GM12878 (cell line): ENCODE data around the gene BICRAL. TPM values are rescaled to one million over a fixed set of nuclear protein-coding genes. Genes with fewer than 3 reads are reported as not detected.

Source experiments
- ATAC-seq: fragments of 200-7000 bp; cut with Tn5 transposase; 3 replicates; pipeline ENCODE4 v1.9.1; 2020; ENCODE audit warnings: mild to moderate bottlenecking, moderate library complexity
- BruUV-seq: library from RNA; stranded (reverse); fragments of 400-500 nt; replicated peaks from 2 replicates; lab custom pipeline; 2021; lab: Mats Ljungman, UMichigan
- CTCF ChIA-PET: fragments of 300-600 bp; sonication (Branson Sonifier 250); formaldehyde crosslinking; extraction: SDS; loops from one replicate; lab custom pipeline; 2021; ENCODE audit warnings: inconsistent platforms; lab: Yijun Ruan, JAX
- POLR2A ChIA-PET: fragments of 350-600 bp; formaldehyde crosslinking; extraction: SDS; loops from one replicate; lab custom pipeline; 2021; ENCODE audit warnings: inconsistent platforms; lab: Charles Lee
- RAD21 ChIA-PET: fragments of 300-600 bp; sonication (Branson Sonifier 250); formaldehyde crosslinking; loops from one replicate; lab custom pipeline; 2023; ENCODE audit warnings: antibody characterized with exemption; ENCODE audit not compliant: unreplicated experiment; lab: Charles Lee
- SMC1A ChIA-PET: fragments of 300-600 bp; sonication (Branson Sonifier 250); formaldehyde crosslinking; loops from one replicate; lab custom pipeline; 2023; ENCODE audit not compliant: unreplicated experiment, uncharacterized antibody; lab: Charles Lee
- DNase-seq: peaks from one replicate; pipeline ENCODE4 v3.0.0-alpha.2; 2011; ENCODE audit warnings: low read depth, low spot score
- FAIRE-seq: peaks from 3 replicates; lab custom pipeline; 2011; peaks lifted over from hg19 to GRCh38; lab: Jason Lieb, UNC
- H2AFZ ChIP-seq: 2 replicates; pipeline ENCODE4 v1.6.0; 2011; ENCODE audit warnings: low read depth, low read length, control low read depth; ENCODE audit not compliant: control insufficient read depth
- H3K27ac ChIP-seq: 2 replicates; pipeline ENCODE4 v1.5.1; 2011; ENCODE audit warnings: control low read depth; ENCODE audit not compliant: control insufficient read depth, insufficient read depth
- H3K27me3 ChIP-seq, 2 experiments: replicated peaks in 1 of 2; 2 replicates each; pipeline versions ENCODE4 v1.6.0 to v1.6.1; 2011; ENCODE audit warnings: low read length in 1 of 2; ENCODE audit not compliant: control insufficient read depth in 2 of 2, insufficient read depth in 2 of 2
- H3K36me3 ChIP-seq, 2 experiments: 2 replicates each; pipeline ENCODE4 v1.5.1; 2011; ENCODE audit warnings: low read length in 1 of 2; ENCODE audit not compliant: control insufficient read depth in 2 of 2, insufficient read depth in 2 of 2
- H3K4me1 ChIP-seq: 2 replicates; pipeline ENCODE4 v1.6.1; 2011; ENCODE audit warnings: mild to moderate bottlenecking, low read length, moderate library complexity, mixed read lengths; ENCODE audit not compliant: control insufficient read depth, insufficient read depth
- H3K4me2 ChIP-seq: 2 replicates; pipeline ENCODE4 v1.6.0; 2011; ENCODE audit warnings: control low read depth; ENCODE audit not compliant: control insufficient read depth, insufficient read depth
- H3K4me3 ChIP-seq: fragments of 200-600 bp; sonication (generic); 2 replicates; pipeline ENCODE4 v1.5.1; 2016
- H3K79me2 ChIP-seq: 2 replicates; pipeline ENCODE4 v1.6.0; 2011; ENCODE audit warnings: low read length; ENCODE audit not compliant: control insufficient read depth, insufficient read depth
- H3K9ac ChIP-seq: 2 replicates; pipeline ENCODE4 v1.8.0; 2011; ENCODE audit warnings: low read length, control low read depth, mixed read lengths; ENCODE audit not compliant: control insufficient read depth, insufficient read depth
- H3K9me3 ChIP-seq: replicated peaks from 3 replicates; pipeline ENCODE4 v1.5.1; 2011; ENCODE audit warnings: mild to moderate bottlenecking, low read length; ENCODE audit not compliant: control insufficient read depth, insufficient read depth
- H4K20me1 ChIP-seq: 2 replicates; pipeline ENCODE4 v1.6.0; 2011; ENCODE audit not compliant: control insufficient read depth, insufficient read depth
- PAX5 ChIP-seq: IDR thresholded peaks from 2 replicates; pipeline ENCODE4 v1.6.1; 2011; ENCODE audit warnings: low read depth, low read length, borderline replicate concordance
- POLR2A ChIP-seq: IDR thresholded peaks from 2 replicates; pipeline ENCODE4 v1.6.1; 2011; ENCODE audit warnings: low read depth, mild to moderate bottlenecking, low read length
- TCF12 ChIP-seq: IDR thresholded peaks from 2 replicates; pipeline ENCODE4 v1.6.1; 2011; ENCODE audit warnings: low read depth, mild to moderate bottlenecking, low read length
- ZZZ3 ChIP-seq: IDR thresholded peaks from 2 replicates; pipeline ENCODE4 v1.6.1; 2011; ENCODE audit warnings: low read depth; ENCODE audit not compliant: control insufficient read depth, insufficient read length
- WGBS: methylation state at CpG from one replicate; pipeline ENCODE4 v1.1.6; 2016; ENCODE audit warnings: low lambda C conversion rate; ENCODE audit not compliant: insufficient replicate concordance, insufficient coverage; ENCODE audit errors: missing lambda C conversion rate; 5-methylcytosine and 5-hydroxymethylcytosine counted together
- in situ Hi-C: fragments of 300-500 bp; cut with MboI; formaldehyde crosslinking; loops from 9 replicates; pipeline ENCODE4 v1.14.3; 2018; ENCODE audit warnings: mixed read lengths
- intact Hi-C: fragments of 100-400 bp; cut with micrococcal nuclease; formaldehyde crosslinking; loops from one replicate; pipeline ENCODE4 v1.14.2; 2022; ENCODE audit not compliant: unreplicated experiment
- polyA plus RNA-seq, 11 experiments: library from polyadenylated mRNA; depleted of rRNA in 4 of 11; unstranded in 6 of 11; stranded (reverse) in 5 of 11; fragments of >200 nt; fragmentation: Nextera tagmentation in 4 of 11; fragmentation: Illumina TruSeq in 1 of 11; extraction: Ambion mirVana in 4 of 11; extraction: Trizol in 1 of 11; gene quantifications; 1 replicate in 1 of 11; 2 replicates in 10 of 11; pipeline versions ENCODE4 v1.2.1 to v1.2.3, GENCODE V29; 2011 to 2016; ENCODE audit warnings: inconsistent platforms in 2 of 11, missing spikeins in 2 of 11, low read depth in 1 of 11
- total RNA-seq, 4 experiments: library from RNA; depleted of rRNA in 3 of 4; stranded (reverse); fragments of >200 nt in 3 of 4; fragmentation: Illumina TruSeq in 1 of 4; extraction: Trizol in 1 of 4; gene quantifications; 2 replicates each; pipeline versions ENCODE4 v1.2.1 to v1.2.3, GENCODE V29; 2013 to 2021
- TF ChIP-seq, protein P1 (sequence below): IDR thresholded peaks from 2 replicates; pipeline ENCODE4 v1.6.1; 2012; ENCODE audit warnings: mild to moderate bottlenecking, low read depth, low read length

The BICRAL gene
- total and polyA plus RNA-seq, 10 of the 15 experiments (the other 5 are each of a cell fraction or from before 2014, with no cell fraction given), result 1.9 to 16.6 (median 8.5) TPM

DNA sequence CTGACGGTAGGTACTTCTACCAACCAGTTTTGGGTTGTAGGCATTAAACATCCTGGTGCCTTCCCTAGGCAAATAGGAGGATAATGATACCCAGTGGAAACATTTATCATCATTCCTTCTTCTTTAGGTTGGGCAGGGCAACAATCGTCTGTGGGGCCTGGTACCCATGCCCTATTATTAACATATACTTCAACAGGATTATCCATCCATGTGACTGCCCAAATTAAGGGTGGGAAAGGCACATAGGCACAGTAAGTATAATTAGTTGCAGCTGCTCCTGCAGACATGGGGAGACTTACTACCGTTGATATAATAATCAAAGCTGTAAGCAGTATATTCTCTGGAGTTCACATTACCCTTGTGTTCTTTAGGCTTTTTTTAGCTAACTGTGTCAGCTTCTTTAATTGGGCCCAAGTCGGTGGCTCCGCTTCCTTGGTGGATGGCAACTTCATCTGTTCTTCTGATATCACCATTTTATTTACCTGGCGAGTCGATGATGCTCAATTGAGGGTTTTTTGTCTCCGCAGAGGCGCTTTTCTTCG is 114.4 kb downstream of the BICRAL start:
- RAD21 ChIA-PET, result interaction anchor here (1.2 kb wide), 1 partner anchor 171 kb away, joined by 3 read pairs; no protein-coding TSS in a partner anchor
- no peak for DNase-seq
- no peak overlapping the region for H3K27ac ChIP-seq
- POLR2A ChIA-PET, result no interaction called here
- no peak overlapping the region for H3K9ac ChIP-seq
- H4K20me1 ChIP-seq, result no peaks in the 10 kb centered on the region
- no peak overlapping the region for H3K4me2 ChIP-seq
- WGBS, result 69% methylated on average over 10 of the region's 10 CpGs
- intact Hi-C loops, result no loop called here
- no peak for FAIRE-seq
- H3K9me3 ChIP-seq, result no peaks in the 10 kb centered on the region
- SMC1A ChIA-PET, result interaction anchor here (0.9 to 2.6 kb wide), 4 partner anchors 16 to 249 kb away, joined by 3 to 9 read pairs (median 4); partner anchors contain the start of gene RPL7L1
- in situ Hi-C loops, result no loop called here
- no peak overlapping the region for H2AFZ ChIP-seq
- no peaks in the 10 kb centered on the region for H3K79me2 ChIP-seq
- peaks cover 11% of the 10 kb centered on the region for H3K4me1 ChIP-seq
- no peaks in the 10 kb centered on the region for H3K27me3 ChIP-seq
- TF ChIP-seq, protein P1, sequence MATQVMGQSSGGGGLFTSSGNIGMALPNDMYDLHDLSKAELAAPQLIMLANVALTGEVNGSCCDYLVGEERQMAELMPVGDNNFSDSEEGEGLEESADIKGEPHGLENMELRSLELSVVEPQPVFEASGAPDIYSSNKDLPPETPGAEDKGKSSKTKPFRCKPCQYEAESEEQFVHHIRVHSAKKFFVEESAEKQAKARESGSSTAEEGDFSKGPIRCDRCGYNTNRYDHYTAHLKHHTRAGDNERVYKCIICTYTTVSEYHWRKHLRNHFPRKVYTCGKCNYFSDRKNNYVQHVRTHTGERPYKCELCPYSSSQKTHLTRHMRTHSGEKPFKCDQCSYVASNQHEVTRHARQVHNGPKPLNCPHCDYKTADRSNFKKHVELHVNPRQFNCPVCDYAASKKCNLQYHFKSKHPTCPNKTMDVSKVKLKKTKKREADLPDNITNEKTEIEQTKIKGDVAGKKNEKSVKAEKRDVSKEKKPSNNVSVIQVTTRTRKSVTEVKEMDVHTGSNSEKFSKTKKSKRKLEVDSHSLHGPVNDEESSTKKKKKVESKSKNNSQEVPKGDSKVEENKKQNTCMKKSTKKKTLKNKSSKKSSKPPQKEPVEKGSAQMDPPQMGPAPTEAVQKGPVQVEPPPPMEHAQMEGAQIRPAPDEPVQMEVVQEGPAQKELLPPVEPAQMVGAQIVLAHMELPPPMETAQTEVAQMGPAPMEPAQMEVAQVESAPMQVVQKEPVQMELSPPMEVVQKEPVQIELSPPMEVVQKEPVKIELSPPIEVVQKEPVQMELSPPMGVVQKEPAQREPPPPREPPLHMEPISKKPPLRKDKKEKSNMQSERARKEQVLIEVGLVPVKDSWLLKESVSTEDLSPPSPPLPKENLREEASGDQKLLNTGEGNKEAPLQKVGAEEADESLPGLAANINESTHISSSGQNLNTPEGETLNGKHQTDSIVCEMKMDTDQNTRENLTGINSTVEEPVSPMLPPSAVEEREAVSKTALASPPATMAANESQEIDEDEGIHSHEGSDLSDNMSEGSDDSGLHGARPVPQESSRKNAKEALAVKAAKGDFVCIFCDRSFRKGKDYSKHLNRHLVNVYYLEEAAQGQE, result no peak
- TF ChIP-seq PAX5 (no peak), ZZZ3 (no peak), TCF12 (no peak), POLR2A (no peak)
- H3K36me3 ChIP-seq, result no peaks in the 10 kb centered on the region
- BruUV-seq, result no TSS peak
- no peak overlapping the region for H3K4me3 ChIP-seq
- no peak for ATAC-seq
- CTCF ChIA-PET, result interaction anchor here (1.6 to 1.8 kb wide), 3 partner anchors 11 to 234 kb away, joined by 4 to 11 read pairs (median 5); no protein-coding TSS in a partner anchor
